ENCODE data around the gene RNF224.

Gene RNF224

GRCh38 chr9:137223078-137223970 lies 4.0 kb upstream of the RNF224 start:
- H3K4me3 ChIP-seq (replicated peaks; ENCODE audit: low read depth, low read length), result peak overlapping the region; percentile 74
- peak; percentile 97 for DNase-seq (ENCODE audit: extremely low read depth, low read depth)
- TF ChIP-seq CTCF (IDR thresholded peaks at IDR 0.05; ENCODE audit: low read depth, low read length, missing control alignments), result no peak

- no peak for DNase-seq (ENCODE audit: extremely low read depth, low read depth)
- H3K4me3 ChIP-seq (replicated peaks; ENCODE audit: low read depth, low read length), result peak within 1 kb of the TSS; percentile 74
- no peak for TF ChIP-seq CTCF (IDR thresholded peaks at IDR 0.05; ENCODE audit: low read depth, low read length, missing control alignments)
Measured at GRCh38 chr9:137224830-137225694, 2.2 kb upstream of the RNF224 start, which contains the start of gene CYSRT1. CYSRT1 (plus strand) TSS chr9:137225174; CDS start chr9:137225622, 448 bp downstream.

DNA sequence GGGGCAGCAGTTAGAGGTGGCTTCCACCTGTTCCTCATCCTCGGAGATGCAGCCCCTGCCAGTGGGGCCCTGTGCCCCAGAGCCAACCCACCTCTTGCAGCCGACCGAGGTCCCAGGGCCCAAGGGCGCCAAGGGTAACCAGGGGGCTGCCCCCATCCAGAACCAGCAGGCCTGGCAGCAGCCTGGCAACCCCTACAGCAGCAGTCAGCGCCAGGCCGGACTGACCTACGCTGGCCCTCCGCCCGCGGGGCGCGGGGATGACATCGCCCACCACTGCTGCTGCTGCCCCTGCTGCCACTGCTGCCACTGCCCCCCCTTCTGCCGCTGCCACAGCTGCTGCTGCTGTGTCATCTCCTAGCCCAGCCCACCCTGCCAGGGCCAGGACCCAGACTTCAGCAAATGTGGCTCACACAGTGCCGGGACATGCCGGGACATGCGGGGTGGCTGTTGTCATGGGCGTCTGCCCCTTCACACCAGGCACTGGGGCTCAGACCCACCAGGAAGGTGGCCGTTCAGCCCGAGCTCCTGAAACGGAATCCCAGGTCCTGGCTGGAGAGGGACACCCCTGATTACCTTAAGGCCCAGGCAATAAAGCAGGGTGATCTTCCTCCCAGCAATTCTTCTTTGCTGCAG lies 1.5 kb upstream of the RNF224 start:
- H3K4me3 ChIP-seq (replicated peaks; ENCODE audit: low read depth, low read length), result no peak overlapping the region
- TF ChIP-seq CTCF (IDR thresholded peaks at IDR 0.05; ENCODE audit: low read depth, low read length, missing control alignments), result no peak

DNA sequence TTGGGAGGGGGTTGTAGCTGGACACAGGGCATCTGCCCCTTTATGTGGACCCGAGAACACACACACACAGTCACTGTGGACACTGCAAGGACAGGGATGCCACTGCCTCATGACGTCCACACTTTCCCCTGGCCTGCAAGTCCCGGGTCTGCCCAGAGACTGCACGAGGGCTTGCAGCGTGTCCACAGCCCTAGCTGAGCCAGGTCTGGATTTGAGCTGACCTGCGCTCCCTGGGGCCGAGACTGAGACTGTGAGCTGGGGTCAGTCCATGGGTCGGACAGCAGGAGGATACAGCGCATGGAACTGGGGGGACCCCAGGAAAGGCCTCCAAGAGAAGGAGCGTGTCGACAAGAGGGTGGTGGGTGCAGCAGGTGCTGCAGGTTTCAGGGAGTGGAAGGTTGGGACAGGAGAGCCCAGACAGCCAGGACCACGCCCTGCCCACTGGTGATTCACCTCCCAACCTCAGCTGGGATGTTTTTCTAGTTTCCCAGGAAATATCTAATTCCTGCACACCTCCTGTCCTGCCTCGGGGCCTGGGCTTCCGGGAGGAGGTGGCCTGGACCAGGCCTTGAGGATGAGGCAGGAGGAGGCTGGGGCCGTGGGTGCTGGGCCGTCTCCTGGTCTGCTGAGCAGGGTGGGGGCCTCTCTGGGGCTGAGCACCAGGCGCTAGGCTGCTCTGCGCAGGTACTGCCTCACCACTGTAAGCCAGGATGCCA lies 806 bp upstream of the RNF224 start:
- TF ChIP-seq CTCF (IDR thresholded peaks at IDR 0.05; ENCODE audit: low read depth, low read length, missing control alignments), result no peak
- no peak overlapping the region for H3K4me3 ChIP-seq (replicated peaks; ENCODE audit: low read depth, low read length)
- no peak for DNase-seq (ENCODE audit: extremely low read depth, low read depth)

More for the DNA sequence above, 1.5 kb upstream of the RNF224 start:
- no peak for DNase-seq (ENCODE audit: extremely low read depth, low read depth)

DNA sequence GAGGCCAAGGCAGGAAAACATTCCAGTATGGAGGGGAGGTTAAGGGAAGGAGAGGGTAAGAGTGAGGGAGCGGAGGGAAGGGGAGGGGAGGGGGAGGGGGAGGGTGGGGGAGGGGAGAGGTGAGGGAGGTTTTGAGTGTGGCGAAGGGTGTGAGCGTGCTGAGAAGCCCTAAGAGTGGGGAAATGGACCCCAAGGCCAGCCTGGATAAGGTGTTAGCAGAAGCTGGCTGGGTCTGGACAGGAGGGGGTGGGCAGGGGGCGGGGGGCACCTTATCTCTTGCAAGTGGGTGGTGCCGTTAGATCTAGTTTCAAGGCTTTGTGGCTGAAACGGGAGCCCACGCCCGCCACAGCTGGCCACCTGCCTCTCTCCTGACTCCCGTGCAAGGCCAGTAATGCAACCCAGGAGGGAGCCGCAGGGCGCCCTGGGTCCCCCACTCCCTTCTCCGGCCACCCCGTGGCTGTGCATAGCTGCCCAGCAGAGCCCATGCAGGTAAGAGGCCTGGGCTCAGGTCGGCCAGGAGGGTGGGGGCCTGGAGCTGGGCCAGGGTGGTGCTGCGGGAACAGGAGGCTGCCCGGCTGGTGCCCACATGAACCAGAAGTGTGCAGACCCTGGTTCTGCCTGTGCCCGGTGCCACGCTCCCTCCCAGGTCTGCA lies 677 bp downstream of the RNF224 start:
- H3K4me3 ChIP-seq (replicated peaks; ENCODE audit: low read depth, low read length), result no peak overlapping the region
- no peak for TF ChIP-seq CTCF (IDR thresholded peaks at IDR 0.05; ENCODE audit: low read depth, low read length, missing control alignments)

More for the DNA sequence above, 677 bp downstream of the RNF224 start:
- DNase-seq (ENCODE audit: extremely low read depth, low read depth), result no peak

Data from HFF-Myc (cell line).